WTC11 (cell line): ENCODE data around the gene RIPPLY1.

Experiments
- CTCF ChIP-seq: fragments of 200-600 bp; IDR thresholded peaks from 2 replicates; pipeline ENCODE4 v1.8.0; 2022; ENCODE audit warnings: antibody characterized with exemption
- ETV6 ChIP-seq: sonication (generic); formaldehyde crosslinking; IDR thresholded peaks from 2 replicates; pipeline ENCODE4 v1.8.1; 2022; ENCODE audit warnings: mild to moderate bottlenecking, missing genetic modification reagents
- FOXJ3 ChIP-seq: sonication (generic); formaldehyde crosslinking; IDR thresholded peaks from 2 replicates; pipeline ENCODE4 v1.9.0; 2021; ENCODE audit warnings: missing genetic modification reagents, mild to moderate bottlenecking, borderline replicate concordance
- GABPB1 ChIP-seq: sonication (generic); formaldehyde crosslinking; IDR thresholded peaks from 2 replicates; pipeline ENCODE4 v1.8.1; 2023; ENCODE audit warnings: mild to moderate bottlenecking, missing genetic modification reagents
- STAT6 ChIP-seq: sonication (generic); formaldehyde crosslinking; conservative IDR thresholded peaks from 2 replicates; pipeline ENCODE4 v1.8.1; 2023; ENCODE audit warnings: mild to moderate bottlenecking, low read depth, missing genetic modification reagents, moderate library complexity
- TCF7 ChIP-seq: sonication (generic); formaldehyde crosslinking; IDR thresholded peaks from 2 replicates; pipeline ENCODE4 v1.8.0; 2022; ENCODE audit warnings: mild to moderate bottlenecking, low read depth, missing genetic modification reagents, moderate library complexity
- TEAD4 ChIP-seq: sonication (generic); formaldehyde crosslinking; IDR thresholded peaks from 2 replicates; pipeline ENCODE4 v1.8.0; 2022; ENCODE audit warnings: mild to moderate bottlenecking, missing genetic modification reagents

- TF ChIP-seq STAT6 (CRISPR knock-in tag) = no peak
- TF ChIP-seq CTCF = no peak
- no peak for TF ChIP-seq FOXJ3 (CRISPR knock-in tag)
- no peak for TF ChIP-seq GABPB1 (CRISPR knock-in tag)
- TF ChIP-seq ETV6 (CRISPR knock-in tag) = no peak
- TF ChIP-seq TEAD4 (CRISPR knock-in tag) = no peak
- TF ChIP-seq TCF7 (CRISPR knock-in tag) = no peak
Measured at GRCh38 chrX:106932492-106932923, 29.4 kb upstream of the RIPPLY1 start.
